Stomach (tissue), 4 donors: ENCODE results near the gene ARL3.

Source experiments
- EP300 ChIP-seq: sonication (generic); formaldehyde crosslinking; IDR thresholded peaks from one replicate; pipeline ENCODE4 v1.6.1; 2017; ENCODE audit warnings: antibody characterized with exemption
- POLR2A ChIP-seq, 4 donors: fragments of 450-650 bp; IDR thresholded peaks; one replicate each; pipeline ENCODE4 v1.6.1; 2016; ENCODE audit warnings: antibody characterized with exemption in 4 of 4, control low read depth in 2 of 4, mild to moderate bottlenecking in 1 of 4, moderate library complexity in 1 of 4
- TF ChIP-seq, protein P1 (sequence below), 7 experiments: fragments of 450-650 bp in 4 of 7; fragments of 200-600 bp in 3 of 7; sonication (generic) in 3 of 7; IDR thresholded peaks; one replicate each; pipeline ENCODE4 v1.5.1; 2016 to 2019; ENCODE audit warnings: antibody characterized with exemption in 7 of 7, control low read depth in 2 of 7, mild to moderate bottlenecking in 1 of 7

GRCh38 chr10:102744374-102745051 is 30.3 kb upstream of the ARL3 start:
- TF ChIP-seq POLR2A (IDR thresholded peaks at IDR 0.05) (no peak), EP300 (no peak)
- TF ChIP-seq, protein P1, sequence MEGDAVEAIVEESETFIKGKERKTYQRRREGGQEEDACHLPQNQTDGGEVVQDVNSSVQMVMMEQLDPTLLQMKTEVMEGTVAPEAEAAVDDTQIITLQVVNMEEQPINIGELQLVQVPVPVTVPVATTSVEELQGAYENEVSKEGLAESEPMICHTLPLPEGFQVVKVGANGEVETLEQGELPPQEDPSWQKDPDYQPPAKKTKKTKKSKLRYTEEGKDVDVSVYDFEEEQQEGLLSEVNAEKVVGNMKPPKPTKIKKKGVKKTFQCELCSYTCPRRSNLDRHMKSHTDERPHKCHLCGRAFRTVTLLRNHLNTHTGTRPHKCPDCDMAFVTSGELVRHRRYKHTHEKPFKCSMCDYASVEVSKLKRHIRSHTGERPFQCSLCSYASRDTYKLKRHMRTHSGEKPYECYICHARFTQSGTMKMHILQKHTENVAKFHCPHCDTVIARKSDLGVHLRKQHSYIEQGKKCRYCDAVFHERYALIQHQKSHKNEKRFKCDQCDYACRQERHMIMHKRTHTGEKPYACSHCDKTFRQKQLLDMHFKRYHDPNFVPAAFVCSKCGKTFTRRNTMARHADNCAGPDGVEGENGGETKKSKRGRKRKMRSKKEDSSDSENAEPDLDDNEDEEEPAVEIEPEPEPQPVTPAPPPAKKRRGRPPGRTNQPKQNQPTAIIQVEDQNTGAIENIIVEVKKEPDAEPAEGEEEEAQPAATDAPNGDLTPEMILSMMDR (IDR thresholded peaks at IDR 0.05), result no peak
